HepG2 (cell line): Measurements from ENCODE around the gene DRC3. TPM values are rescaled to one million over a fixed set of nuclear protein-coding genes. Genes with fewer than 3 reads are reported as not detected.

Experiments used
- ATAC-seq: fragments of 200-7000 bp; cut with Tn5 transposase; 3 replicates; pipeline ENCODE4 v1.9.1; 2020; ENCODE audit warnings: mild to moderate bottlenecking, moderate library complexity
- BruUV-seq: library from RNA; stranded (reverse); fragments of 400-500 nt; replicated peaks from 2 replicates; lab custom pipeline; 2021; lab: Mats Ljungman, UMichigan
- CTCF ChIA-PET: fragments of 300-600 bp; formaldehyde crosslinking; extraction: SDS; loops from one replicate; lab custom pipeline; 2021; ENCODE audit warnings: low total read pairs, inconsistent platforms, low intra/inter-chr PET ratio; lab: Yijun Ruan, JAX
- POLR2A ChIA-PET: fragments of 350-600 bp; sonication (Branson Sonifier 250); formaldehyde crosslinking; loops from one replicate; lab custom pipeline; 2020; ENCODE audit warnings: antibody characterized with exemption, inconsistent platforms; lab: Yijun Ruan, JAX
- DNase-seq: peaks from one replicate; pipeline ENCODE4 v3.0.0-alpha.2; 2015; ENCODE audit warnings: low spot score
- FAIRE-seq: peaks from 3 replicates; lab custom pipeline; 2011; peaks lifted over from hg19 to GRCh38; lab: Jason Lieb, UNC
- H2AFZ ChIP-seq: one replicate; pipeline ENCODE4 v1.6.1; 2011; ENCODE audit warnings: low read length, inconsistent platforms
- H3K27ac ChIP-seq: fragments of 300-600 bp; 3 replicates; pipeline ENCODE4 v1.8.0; 2011; ENCODE audit warnings: mixed run types, mild to moderate bottlenecking, mixed read lengths, low read length, inconsistent platforms; ENCODE audit not compliant: insufficient read depth; ENCODE audit errors: extremely low read length
- H3K27me3 ChIP-seq, 2 experiments: fragments of 200-600 bp in 1 of 2; 2 replicates in 1 of 2; 3 replicates in 1 of 2; pipeline versions ENCODE4 v1.6.0 to v1.8.0; 2011; ENCODE audit warnings: low read length in 2 of 2, mild to moderate bottlenecking in 2 of 2, moderate library complexity in 2 of 2, inconsistent platforms in 1 of 2; ENCODE audit not compliant: insufficient read depth in 2 of 2, control insufficient read depth in 1 of 2
- H3K36me3 ChIP-seq, 2 experiments: fragments of 200-600 bp in 1 of 2; replicated peaks in 1 of 2; 2 replicates in 1 of 2; 3 replicates in 1 of 2; pipeline versions ENCODE4 v1.5.1 to v1.8.0; 2011; ENCODE audit warnings: low read length in 2 of 2, inconsistent platforms in 1 of 2; ENCODE audit not compliant: insufficient read depth in 2 of 2, control insufficient read depth in 1 of 2
- H3K4me1 ChIP-seq: 2 replicates; pipeline ENCODE4 v1.5.1; 2012; ENCODE audit warnings: low read length, inconsistent platforms; ENCODE audit not compliant: insufficient read depth
- H3K4me2 ChIP-seq: 2 replicates; pipeline ENCODE4 v1.6.0; 2011; ENCODE audit warnings: low read depth, low read length, inconsistent platforms
- H3K4me3 ChIP-seq, 3 experiments: fragments of 200-600 bp in 1 of 3; sonication (generic), shearing (Covaris generic) in 1 of 3; replicated peaks in 1 of 3; 2 replicates each; pipeline ENCODE4 v1.5.1; 2011 to 2016; ENCODE audit warnings: low read length in 3 of 3, inconsistent platforms in 2 of 3, low read depth in 2 of 3, mild to moderate bottlenecking in 2 of 3, control low read depth in 1 of 3, mixed read lengths in 1 of 3; ENCODE audit not compliant: insufficient read depth in 1 of 3
- H3K79me2 ChIP-seq: one replicate; pipeline ENCODE4 v1.6.1; 2011; ENCODE audit warnings: low read length, inconsistent platforms; ENCODE audit not compliant: insufficient read depth
- H3K9ac ChIP-seq: 2 replicates; pipeline ENCODE4 v1.6.0; 2011; ENCODE audit warnings: mild to moderate bottlenecking, low read depth, low read length, inconsistent platforms; ENCODE audit not compliant: insufficient read depth
- H3K9me3 ChIP-seq: 2 replicates; pipeline ENCODE4 v1.5.1; 2012; ENCODE audit warnings: mild to moderate bottlenecking, low read length
- H4K20me1 ChIP-seq: 2 replicates; pipeline ENCODE4 v1.6.0; 2011; ENCODE audit warnings: inconsistent platforms, mild to moderate bottlenecking, low read length, moderate library complexity; ENCODE audit not compliant: insufficient read depth
- ATM ChIP-seq: fragments of 450-650 bp; IDR thresholded peaks from 2 replicates; pipeline ENCODE4 v1.7.1; 2017; ENCODE audit warnings: mild to moderate bottlenecking, borderline replicate concordance
- ERF ChIP-seq: IDR thresholded peaks from 2 replicates; pipeline ENCODE4 v1.6.1; 2018; ENCODE audit warnings: missing biosample characterization, missing genetic modification reagents
- HNRNPLL ChIP-seq: fragments of 200-400 bp; formaldehyde crosslinking; IDR thresholded peaks from 2 replicates; pipeline ENCODE4 v1.6.1; 2017; ENCODE audit warnings: mild to moderate bottlenecking, low read depth, low read length; ENCODE audit not compliant: poor library complexity, severe bottlenecking
- MATR3 ChIP-seq: sonication (generic); formaldehyde crosslinking; IDR thresholded peaks from 2 replicates; pipeline ENCODE4 v1.4.0; 2020; ENCODE audit warnings: missing genetic modification reagents
- ZNF3 ChIP-seq: IDR thresholded peaks from 2 replicates; pipeline ENCODE4 v1.7.0; 2017; ENCODE audit warnings: inconsistent platforms
- ZNF557 ChIP-seq: sonication (generic); formaldehyde crosslinking; IDR thresholded peaks from 2 replicates; pipeline ENCODE4 v1.4.0; 2020; ENCODE audit warnings: missing genetic modification reagents
- ZNF850 ChIP-seq: sonication (generic); formaldehyde crosslinking; conservative IDR thresholded peaks from 2 replicates; pipeline ENCODE4 v1.9.0; 2021; ENCODE audit warnings: mild to moderate bottlenecking, missing genetic modification reagents
- WGBS: methylation state at CpG from one replicate; pipeline ENCODE4 v1.1.6; 2017; ENCODE audit warnings: low lambda C conversion rate; 5-methylcytosine and 5-hydroxymethylcytosine counted together
- in situ Hi-C: cut with HindIII; loops from 2 replicates; pipeline ENCODE4 v1.10.0; 2017; ENCODE audit warnings: low pct_unique_long_range_greater_than_20kb; ENCODE audit not compliant: extremely low pct_ligation_motif_present
- intact Hi-C: fragments of 100-400 bp; cut with micrococcal nuclease; formaldehyde crosslinking; loops from one replicate; pipeline ENCODE4 v1.10.0; 2022; ENCODE audit not compliant: unreplicated experiment
- polyA plus RNA-seq, 8 experiments: library from polyadenylated mRNA; depleted of rRNA in 3 of 8; stranded (reverse) in 7 of 8; unstranded in 1 of 8; fragments of >200 nt; fragmentation: Illumina TruSeq in 4 of 8; extraction: Trizol in 4 of 8; gene quantifications; 2 replicates each; pipeline versions ENCODE4 v1.2.1 to v1.2.3, GENCODE V29; 2011 to 2016; ENCODE audit warnings: low read depth in 4 of 8, missing spikeins in 1 of 8, mixed read lengths in 1 of 8; ENCODE audit not compliant: insufficient read depth in 1 of 8
- total RNA-seq, 5 experiments: library from RNA; depleted of rRNA; stranded (reverse); fragments of >200 nt; fragmentation: Illumina TruSeq; extraction: Trizol; gene quantifications; 2 replicates each; pipeline ENCODE4 v1.2.3, GENCODE V29; 2016; ENCODE audit warnings: low read depth in 1 of 5
- TF ChIP-seq, protein P1 (sequence below), 2 experiments: sonication (generic) in 1 of 2; formaldehyde crosslinking in 1 of 2; IDR thresholded peaks; 2 replicates each; pipeline versions ENCODE4 v1.4.0 to v1.6.1; 2016 to 2020; ENCODE audit warnings: borderline replicate concordance in 1 of 2, low read depth in 1 of 2, mild to moderate bottlenecking in 1 of 2, missing genetic modification reagents in 1 of 2
- TF ChIP-seq, protein P2 (sequence below), 2 experiments: fragments of 450-650 bp in 1 of 2; sonication (generic) in 1 of 2; formaldehyde crosslinking; IDR thresholded peaks; 2 replicates each; pipeline versions ENCODE4 v1.5.0 to v1.8.0; 2020 to 2022; ENCODE audit warnings: mild to moderate bottlenecking in 1 of 2, missing genetic modification reagents in 1 of 2
- TF ChIP-seq, protein P3 (sequence below): sonication (generic); formaldehyde crosslinking; IDR thresholded peaks from 2 replicates; pipeline ENCODE4 v1.4.0; 2020; ENCODE audit warnings: missing genetic modification reagents
- TF ChIP-seq, protein P4 (sequence below): fragments of 450-650 bp; IDR thresholded peaks from 2 replicates; pipeline ENCODE4 v1.6.1; 2017; ENCODE audit warnings: mild to moderate bottlenecking
- TF ChIP-seq, protein P5 (sequence below): conservative IDR thresholded peaks from 2 replicates; pipeline ENCODE4 v1.6.1; 2018; ENCODE audit warnings: missing genetic modification reagents
- TF ChIP-seq, protein P6 (sequence below): sonication (generic); formaldehyde crosslinking; IDR thresholded peaks from 2 replicates; pipeline ENCODE4 v1.4.0; 2020; ENCODE audit warnings: missing genetic modification reagents; ENCODE audit errors: not compliant biosample characterization

The DRC3 gene
- total and polyA plus RNA-seq, 2 of the 13 experiments (the other 11 are each of a cell fraction or from before 2014, with no cell fraction given): 0.53 to 0.87 TPM

DNA sequence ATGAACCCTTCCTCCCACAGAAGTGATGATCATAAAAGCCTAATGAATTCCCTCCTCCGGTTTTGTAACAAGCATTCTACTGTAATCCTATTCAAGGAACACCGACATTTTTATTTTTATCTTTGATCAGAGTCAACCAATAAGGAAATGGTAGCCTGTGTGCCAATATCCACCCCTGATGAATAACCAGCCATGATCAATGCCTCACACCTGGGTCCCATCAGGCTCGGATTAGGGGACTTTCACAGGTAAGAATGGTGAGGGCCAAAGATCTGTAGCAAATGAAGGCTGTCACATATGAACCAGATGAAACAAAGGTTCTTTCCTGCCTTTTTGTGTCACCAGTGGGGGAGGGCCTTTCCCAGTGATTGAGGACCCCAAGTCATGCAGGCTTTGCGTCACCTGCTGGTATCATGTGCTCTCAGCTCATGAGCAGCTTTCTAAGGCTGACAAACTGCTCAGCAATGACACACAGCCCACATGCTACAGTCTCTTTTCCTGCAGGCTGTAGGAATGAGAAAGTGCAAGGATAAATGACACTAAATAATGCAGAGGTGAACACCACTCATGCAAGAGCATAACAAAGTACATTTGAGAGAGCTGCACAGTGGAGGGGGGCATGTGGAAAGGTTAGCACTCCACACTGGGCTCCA lies 35.3 kb upstream of the DRC3 start:
- Histone ChIP-seq H3K9ac (no peak overlapping the region), H3K4me3 (no peak overlapping the region), H3K27ac (no peak overlapping the region), H3K9me3 (no peaks in the 10 kb centered on the region), H3K79me2 (no peaks in the 10 kb centered on the region), H3K27me3 (no peaks in the 10 kb centered on the region), H3K36me3 (no peaks in the 10 kb centered on the region), H2AFZ (no peak overlapping the region), H3K4me2 (no peak overlapping the region), H4K20me1 (no peaks in the 10 kb centered on the region)
- WGBS: 91% methylated on average over 4 of the region's 4 CpGs
- intact Hi-C loops: no loop called here
- ChIA-PET POLR2A (no interaction called here), CTCF (no interaction called here)
- no peak for FAIRE-seq
- in situ Hi-C loops: no loop called here
- TF ChIP-seq, protein P1, sequence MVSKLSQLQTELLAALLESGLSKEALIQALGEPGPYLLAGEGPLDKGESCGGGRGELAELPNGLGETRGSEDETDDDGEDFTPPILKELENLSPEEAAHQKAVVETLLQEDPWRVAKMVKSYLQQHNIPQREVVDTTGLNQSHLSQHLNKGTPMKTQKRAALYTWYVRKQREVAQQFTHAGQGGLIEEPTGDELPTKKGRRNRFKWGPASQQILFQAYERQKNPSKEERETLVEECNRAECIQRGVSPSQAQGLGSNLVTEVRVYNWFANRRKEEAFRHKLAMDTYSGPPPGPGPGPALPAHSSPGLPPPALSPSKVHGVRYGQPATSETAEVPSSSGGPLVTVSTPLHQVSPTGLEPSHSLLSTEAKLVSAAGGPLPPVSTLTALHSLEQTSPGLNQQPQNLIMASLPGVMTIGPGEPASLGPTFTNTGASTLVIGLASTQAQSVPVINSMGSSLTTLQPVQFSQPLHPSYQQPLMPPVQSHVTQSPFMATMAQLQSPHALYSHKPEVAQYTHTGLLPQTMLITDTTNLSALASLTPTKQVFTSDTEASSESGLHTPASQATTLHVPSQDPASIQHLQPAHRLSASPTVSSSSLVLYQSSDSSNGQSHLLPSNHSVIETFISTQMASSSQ (IDR thresholded peaks at IDR 0.05; ENCODE audit: low read depth): no peak
- TF ChIP-seq, protein P1 (CRISPR knock-in tag; IDR thresholded peaks at IDR 0.05; ENCODE audit: borderline replicate concordance): no peak
- TF ChIP-seq, protein P2, sequence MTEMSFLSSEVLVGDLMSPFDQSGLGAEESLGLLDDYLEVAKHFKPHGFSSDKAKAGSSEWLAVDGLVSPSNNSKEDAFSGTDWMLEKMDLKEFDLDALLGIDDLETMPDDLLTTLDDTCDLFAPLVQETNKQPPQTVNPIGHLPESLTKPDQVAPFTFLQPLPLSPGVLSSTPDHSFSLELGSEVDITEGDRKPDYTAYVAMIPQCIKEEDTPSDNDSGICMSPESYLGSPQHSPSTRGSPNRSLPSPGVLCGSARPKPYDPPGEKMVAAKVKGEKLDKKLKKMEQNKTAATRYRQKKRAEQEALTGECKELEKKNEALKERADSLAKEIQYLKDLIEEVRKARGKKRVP (CRISPR knock-in tag; IDR thresholded peaks at IDR 0.05): no peak
- no peak for TF ChIP-seq ZNF3 (CRISPR knock-in tag)
- TF ChIP-seq, protein P3, sequence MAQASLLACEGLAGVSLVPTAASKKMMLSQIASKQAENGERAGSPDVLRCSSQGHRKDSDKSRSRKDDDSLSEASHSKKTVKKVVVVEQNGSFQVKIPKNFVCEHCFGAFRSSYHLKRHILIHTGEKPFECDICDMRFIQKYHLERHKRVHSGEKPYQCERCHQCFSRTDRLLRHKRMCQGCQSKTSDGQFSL (CRISPR knock-in tag): no peak
- no peak for TF ChIP-seq HNRNPLL
- TF ChIP-seq ZNF850 (CRISPR knock-in tag): no peak
- TF ChIP-seq, protein P4, sequence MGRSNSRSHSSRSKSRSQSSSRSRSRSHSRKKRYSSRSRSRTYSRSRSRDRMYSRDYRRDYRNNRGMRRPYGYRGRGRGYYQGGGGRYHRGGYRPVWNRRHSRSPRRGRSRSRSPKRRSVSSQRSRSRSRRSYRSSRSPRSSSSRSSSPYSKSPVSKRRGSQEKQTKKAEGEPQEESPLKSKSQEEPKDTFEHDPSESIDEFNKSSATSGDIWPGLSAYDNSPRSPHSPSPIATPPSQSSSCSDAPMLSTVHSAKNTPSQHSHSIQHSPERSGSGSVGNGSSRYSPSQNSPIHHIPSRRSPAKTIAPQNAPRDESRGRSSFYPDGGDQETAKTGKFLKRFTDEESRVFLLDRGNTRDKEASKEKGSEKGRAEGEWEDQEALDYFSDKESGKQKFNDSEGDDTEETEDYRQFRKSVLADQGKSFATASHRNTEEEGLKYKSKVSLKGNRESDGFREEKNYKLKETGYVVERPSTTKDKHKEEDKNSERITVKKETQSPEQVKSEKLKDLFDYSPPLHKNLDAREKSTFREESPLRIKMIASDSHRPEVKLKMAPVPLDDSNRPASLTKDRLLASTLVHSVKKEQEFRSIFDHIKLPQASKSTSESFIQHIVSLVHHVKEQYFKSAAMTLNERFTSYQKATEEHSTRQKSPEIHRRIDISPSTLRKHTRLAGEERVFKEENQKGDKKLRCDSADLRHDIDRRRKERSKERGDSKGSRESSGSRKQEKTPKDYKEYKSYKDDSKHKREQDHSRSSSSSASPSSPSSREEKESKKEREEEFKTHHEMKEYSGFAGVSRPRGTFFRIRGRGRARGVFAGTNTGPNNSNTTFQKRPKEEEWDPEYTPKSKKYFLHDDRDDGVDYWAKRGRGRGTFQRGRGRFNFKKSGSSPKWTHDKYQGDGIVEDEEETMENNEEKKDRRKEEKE: no peak
- TF ChIP-seq, protein P5, sequence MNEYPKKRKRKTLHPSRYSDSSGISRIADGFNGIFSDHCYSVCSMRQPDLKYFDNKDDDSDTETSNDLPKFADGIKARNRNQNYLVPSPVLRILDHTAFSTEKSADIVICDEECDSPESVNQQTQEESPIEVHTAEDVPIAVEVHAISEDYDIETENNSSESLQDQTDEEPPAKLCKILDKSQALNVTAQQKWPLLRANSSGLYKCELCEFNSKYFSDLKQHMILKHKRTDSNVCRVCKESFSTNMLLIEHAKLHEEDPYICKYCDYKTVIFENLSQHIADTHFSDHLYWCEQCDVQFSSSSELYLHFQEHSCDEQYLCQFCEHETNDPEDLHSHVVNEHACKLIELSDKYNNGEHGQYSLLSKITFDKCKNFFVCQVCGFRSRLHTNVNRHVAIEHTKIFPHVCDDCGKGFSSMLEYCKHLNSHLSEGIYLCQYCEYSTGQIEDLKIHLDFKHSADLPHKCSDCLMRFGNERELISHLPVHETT: no peak
- TF ChIP-seq MATR3: no peak
- TF ChIP-seq, protein P6, sequence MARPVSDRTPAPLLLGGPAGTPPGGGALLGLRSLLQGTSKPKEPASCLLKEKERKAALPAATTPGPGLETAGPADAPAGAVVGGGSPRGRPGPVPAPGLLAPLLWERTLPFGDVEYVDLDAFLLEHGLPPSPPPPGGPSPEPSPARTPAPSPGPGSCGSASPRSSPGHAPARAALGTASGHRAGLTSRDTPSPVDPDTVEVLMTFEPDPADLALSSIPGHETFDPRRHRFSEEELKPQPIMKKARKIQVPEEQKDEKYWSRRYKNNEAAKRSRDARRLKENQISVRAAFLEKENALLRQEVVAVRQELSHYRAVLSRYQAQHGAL: no peak
- no peak for TF ChIP-seq ERF (CRISPR knock-in tag)
- TF ChIP-seq ATM: no peak
- no peak for TF ChIP-seq ZNF557 (CRISPR knock-in tag)
- TF ChIP-seq, all 625 proteins: peak for 0
- no TSS peak for BruUV-seq
- H3K4me1 ChIP-seq: peaks cover 48% of the 10 kb centered on the region
- ATAC-seq (no peak), DNase-seq (no peak)
